HFF-Myc (cell line): ENCODE data around the gene ASXL2.

Source experiments
- DNase-seq: peaks from one replicate; pipeline ENCODE4 v3.0.0-alpha.2; 2011; ENCODE audit warnings: low read depth; ENCODE audit errors: extremely low read depth
- H3K4me3 ChIP-seq: replicated peaks from 2 replicates; pipeline ENCODE4 v1.5.1; 2011; ENCODE audit warnings: low read depth, mild to moderate bottlenecking, control low read depth, low read length
- CTCF ChIP-seq: IDR thresholded peaks from 2 replicates; pipeline ENCODE4 v1.5.1; 2012; ENCODE audit warnings: mild to moderate bottlenecking, low read depth, low read length, control low read depth; ENCODE audit errors: missing control alignments

Gene ASXL2

DNA sequence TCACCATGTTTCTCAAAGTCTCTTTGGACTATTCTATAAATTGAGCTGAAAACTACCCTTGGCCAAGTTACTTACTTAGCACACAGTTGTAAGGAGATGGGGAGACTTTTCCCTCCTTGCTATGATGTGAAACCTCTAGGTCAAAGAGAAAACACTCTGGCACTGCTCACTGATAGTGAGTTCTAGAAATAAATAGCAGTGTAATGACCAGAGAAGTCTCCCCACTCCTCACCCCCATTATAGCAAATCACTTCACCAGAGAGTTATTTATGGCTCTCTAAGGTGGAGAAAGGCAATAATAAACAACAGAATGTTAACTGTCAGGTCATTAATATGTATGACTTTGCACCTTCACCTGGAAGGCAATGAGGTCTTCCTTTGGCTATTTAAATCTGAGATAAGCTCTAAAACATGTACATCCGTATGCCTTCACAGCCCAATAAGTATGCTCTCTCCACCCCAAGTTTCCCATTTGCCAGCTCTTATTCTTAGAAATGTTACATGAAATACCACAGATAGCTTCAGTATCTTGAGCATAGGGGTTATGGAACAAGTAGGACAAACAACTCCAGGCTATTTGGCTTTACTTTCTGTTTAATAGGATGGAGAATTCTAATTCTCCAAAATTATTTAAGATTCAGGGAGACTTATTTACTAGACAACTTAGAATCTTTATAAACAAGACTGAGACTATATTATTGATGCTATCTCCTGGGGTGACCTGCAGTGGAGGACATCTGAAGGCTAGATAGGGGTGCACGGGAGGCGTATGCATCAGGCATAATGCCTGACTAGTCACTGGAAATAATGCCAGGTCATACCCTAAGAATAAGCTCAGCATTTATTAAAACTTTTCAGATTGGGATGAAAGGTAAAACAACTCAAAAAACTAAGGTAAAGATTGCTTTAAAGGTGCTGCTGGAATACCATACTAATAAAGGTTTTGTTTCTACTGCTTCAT lies 139.6 kb downstream of the ASXL2 start:
- DNase-seq: no peak
- no peak overlapping the region for H3K4me3 ChIP-seq
- no peak for TF ChIP-seq CTCF

DNA sequence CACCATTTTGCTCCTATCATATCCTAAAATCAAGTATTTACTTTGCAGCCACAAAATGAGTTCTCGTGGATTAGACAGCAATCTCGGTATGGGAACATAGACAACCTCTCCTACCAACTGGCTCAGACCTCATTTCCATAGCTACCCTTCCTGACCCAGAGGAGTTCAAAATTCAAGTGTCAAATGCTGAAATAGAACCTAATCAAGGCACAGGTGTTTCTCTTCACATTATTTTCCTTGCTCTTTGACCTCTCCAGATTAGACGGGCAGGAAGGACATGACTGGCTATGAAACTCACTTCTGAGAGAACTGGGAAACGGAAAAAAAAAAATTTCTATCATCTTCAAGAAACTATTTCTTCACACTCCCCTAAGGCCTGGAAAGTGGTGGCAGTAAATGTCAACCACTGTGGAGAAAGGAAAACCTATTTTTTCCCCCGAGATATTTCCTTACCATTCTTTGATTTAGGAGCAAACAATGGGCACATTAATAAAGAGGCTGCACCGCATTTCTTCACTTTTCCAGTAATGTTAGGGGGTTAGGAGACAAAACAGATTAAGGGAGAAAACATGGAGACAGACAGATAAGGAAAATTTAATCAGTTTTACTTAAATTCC lies 141.3 kb downstream of the ASXL2 start:
- DNase-seq: no peak
- no peak for TF ChIP-seq CTCF
- no peak overlapping the region for H3K4me3 ChIP-seq

GRCh38 chr2:25735835-25736234 lies 142.5 kb downstream of the ASXL2 start:
- H3K4me3 ChIP-seq: no peak overlapping the region
- DNase-seq: no peak
- no peak for TF ChIP-seq CTCF

GRCh38 chr2:25728559-25728958 lies 149.7 kb downstream of the ASXL2 start:
- no peak for DNase-seq
- H3K4me3 ChIP-seq: no peak overlapping the region
- no peak for TF ChIP-seq CTCF

- no peak for TF ChIP-seq CTCF
- DNase-seq: no peak
Observed at GRCh38 chr2:25726522-25726921, 151.8 kb downstream of the ASXL2 start.

DNA sequence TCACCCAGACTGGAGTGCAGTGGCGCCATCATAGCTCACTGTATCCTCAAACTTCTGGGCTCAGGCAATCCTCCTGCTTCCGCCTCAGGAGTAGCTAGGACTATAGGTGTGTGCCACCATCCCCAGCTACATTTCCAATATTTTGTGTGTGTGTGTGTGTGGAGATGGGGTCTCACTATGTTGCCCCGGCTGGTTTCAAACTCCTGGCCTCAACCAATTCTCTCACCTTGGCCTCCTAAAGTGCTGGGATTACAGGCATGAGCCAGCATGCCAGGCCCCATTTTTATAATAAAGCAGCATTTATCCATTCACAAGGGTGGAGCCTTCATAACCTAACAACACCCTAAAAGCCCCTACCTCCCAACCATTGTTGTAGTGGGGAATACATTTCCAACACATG lies 152.4 kb downstream of the ASXL2 start:
- DNase-seq: no peak
- TF ChIP-seq CTCF: no peak
- H3K4me3 ChIP-seq: no peak overlapping the region

More at GRCh38 chr2:25726522-25726921, 151.8 kb downstream of the ASXL2 start:
- no peak overlapping the region for H3K4me3 ChIP-seq
